T47D (cell line): ENCODE data around the gene VPS16.
"Not testable (repeated sequence)": the region's sequence is repeated elsewhere in the genome, so short reads cannot be mapped to it uniquely, and the experiment has no call there.

Experiments used
- DNase-seq, 2 experiments: peaks; one replicate each; pipeline versions ENCODE4 v3.0.0 to v3.0.0-alpha.2; 2011 to 2012; ENCODE audit warnings: low read depth in 1 of 2, low spot score in 1 of 2
- JUND ChIP-seq: IDR thresholded peaks from 2 replicates; pipeline ENCODE4 v1.6.1; 2012; ENCODE audit warnings: low read depth
- in situ Hi-C: cut with HindIII; loops from 2 replicates; pipeline ENCODE4 v1.10.0; 2016; ENCODE audit warnings: low sequenced_read_pairs, low pct_unique_long_range_greater_than_20kb

Gene VPS16

DNA sequence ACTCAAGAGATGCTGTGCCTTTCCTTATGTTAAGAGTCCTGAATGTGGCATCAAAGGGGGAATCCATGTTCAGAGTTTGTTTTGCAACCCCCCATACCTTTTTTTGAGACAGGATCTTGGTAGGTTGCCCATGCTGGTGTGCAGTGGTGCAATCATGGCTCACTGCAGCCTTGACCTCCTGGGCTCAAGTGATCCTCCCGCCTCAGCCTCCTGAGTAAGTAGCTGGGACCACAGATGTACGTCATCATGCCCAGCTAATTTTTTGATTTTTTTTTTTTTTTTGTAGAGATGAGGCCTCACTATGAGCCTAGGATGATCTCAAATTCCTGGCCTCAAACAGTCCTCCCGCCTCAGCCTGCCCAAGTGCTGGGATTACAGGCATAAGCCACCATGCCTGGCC, 49.3 kb downstream of the VPS16 start:
- no peak for DNase-seq
- in situ Hi-C loops, result no loop called here
- TF ChIP-seq JUND, result no peak

DNA sequence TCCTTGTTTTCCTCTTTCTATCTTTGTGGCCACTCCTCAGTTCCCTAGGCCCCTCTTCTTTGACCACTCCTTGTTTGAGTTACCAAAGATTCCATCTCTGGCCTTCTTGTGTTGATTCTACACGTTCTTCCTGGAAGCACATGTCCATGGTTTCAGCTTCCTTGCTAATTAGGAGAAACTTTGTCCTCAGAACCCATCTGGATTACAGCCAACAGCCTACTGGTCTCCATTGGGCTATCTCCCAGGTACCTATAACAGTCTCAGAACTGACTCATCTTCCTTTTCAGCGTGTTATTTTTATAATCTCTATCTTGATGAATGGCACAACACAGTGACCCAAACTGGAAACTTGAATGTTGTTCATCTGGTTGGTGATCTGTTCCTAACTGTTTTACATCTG, 50.2 kb downstream of the VPS16 start:
- no peak for TF ChIP-seq JUND
- in situ Hi-C loops, result no loop called here
- DNase-seq, result peak in 1 of 2 experiments; percentile 28

DNA sequence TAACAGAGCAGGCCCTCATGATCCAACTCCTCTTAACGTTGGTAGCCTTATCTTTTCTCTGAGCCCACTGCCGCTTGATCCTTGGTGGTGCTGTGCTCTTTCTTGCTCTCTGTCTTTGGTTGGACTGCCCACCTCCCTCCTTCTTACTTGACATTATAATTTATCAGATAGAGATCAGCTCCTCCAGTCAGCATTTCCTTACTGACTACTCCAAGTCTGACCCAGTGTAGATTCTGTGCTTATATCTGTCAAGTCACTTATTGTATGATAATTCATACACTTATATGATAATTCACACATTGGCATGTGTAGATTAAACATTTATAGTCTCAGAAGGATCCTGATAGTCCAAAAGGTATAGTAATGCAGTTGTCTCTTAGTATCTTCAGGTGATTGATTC, 50.8 kb downstream of the VPS16 start:
- in situ Hi-C loops, result no loop called here
- TF ChIP-seq JUND, result no peak
- no peak for DNase-seq

DNA sequence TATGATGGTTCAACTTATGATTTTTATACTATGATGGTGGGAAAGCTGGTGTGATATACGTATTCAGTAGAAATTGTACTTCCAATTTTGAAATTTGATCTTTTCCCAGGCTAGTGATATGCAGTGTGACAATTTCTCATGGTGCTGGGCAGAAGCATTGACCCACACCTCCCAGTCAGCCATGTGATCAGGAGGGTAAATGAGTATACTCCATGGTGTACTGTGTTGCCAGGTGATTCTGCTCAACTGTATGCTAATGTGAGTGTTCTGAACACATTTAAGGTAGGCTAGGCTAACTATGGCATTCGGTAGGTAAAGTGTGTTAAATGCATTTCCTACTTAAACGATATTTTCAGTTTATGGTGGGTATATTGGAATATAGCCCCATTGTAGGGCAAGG, 51.8 kb downstream of the VPS16 start:
- TF ChIP-seq JUND, result no peak
- in situ Hi-C loops, result no loop called here
- DNase-seq, result no peak

DNA sequence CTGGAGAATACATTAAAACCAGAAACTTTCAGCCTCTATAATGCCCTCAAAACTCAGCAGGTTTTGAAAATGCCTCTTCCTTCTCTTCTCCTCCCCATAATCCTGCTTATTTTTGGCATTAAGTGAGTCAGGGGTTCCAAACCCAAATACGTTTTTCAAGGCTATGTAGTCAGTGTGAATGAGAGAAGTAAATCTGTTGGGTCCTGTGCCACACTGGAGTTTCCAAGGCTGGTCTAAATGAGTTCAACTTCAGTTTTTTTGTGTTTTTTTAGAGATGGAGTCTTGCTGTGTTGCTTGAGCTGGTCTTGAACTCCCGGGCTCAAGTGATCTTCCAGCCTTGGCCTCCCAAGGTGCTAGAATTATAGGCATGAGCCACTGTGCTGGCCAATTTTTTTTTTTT, 53.7 kb downstream of the VPS16 start:
- TF ChIP-seq JUND, result no peak
- no peak for DNase-seq
- in situ Hi-C loops, result no loop called here

DNA sequence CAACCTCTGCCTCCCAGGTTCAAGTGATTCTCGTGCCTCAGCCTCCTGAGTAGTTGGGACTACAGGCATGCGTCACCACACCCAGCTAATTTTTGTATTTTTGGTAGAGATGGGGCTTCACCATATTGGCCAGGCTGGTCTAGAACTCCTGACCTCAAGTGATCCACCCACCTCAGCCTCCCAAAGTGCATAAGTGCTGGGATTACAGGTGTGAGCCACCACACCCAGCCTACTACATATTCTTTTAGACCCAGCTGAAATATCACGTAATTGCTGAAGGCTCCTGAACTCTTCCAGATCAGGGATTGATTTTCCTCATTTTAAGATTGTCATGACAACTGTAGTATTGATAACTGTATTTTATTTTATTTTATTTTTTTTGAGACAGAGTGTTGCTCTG, 54.6 kb downstream of the VPS16 start:
- DNase-seq, result not testable (repeated sequence)

DNA sequence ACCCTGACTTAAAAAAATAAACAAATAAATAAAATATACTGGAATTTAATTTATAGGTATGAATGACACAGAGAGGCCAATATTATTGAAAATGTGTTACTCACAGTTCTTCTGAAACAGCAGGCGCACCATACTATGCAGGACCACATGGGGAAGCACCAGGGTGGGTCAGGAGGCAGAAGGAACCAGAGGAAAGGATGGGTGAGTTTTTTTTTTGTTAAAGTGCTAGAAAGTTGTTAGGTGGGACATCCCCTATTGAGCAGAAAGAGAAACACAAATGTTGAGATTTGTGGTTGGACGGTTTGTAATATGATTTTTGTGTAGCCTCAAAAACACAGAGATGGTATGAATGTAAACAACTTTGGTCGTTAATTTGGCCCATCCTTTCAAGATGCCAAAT, 58.7 kb downstream of the VPS16 start:
- in situ Hi-C loops, result no loop called here
- no peak for DNase-seq
- no peak for TF ChIP-seq JUND

More for the DNA sequence above, 54.6 kb downstream of the VPS16 start:
- in situ Hi-C loops, result not testable (repeated sequence)

DNA sequence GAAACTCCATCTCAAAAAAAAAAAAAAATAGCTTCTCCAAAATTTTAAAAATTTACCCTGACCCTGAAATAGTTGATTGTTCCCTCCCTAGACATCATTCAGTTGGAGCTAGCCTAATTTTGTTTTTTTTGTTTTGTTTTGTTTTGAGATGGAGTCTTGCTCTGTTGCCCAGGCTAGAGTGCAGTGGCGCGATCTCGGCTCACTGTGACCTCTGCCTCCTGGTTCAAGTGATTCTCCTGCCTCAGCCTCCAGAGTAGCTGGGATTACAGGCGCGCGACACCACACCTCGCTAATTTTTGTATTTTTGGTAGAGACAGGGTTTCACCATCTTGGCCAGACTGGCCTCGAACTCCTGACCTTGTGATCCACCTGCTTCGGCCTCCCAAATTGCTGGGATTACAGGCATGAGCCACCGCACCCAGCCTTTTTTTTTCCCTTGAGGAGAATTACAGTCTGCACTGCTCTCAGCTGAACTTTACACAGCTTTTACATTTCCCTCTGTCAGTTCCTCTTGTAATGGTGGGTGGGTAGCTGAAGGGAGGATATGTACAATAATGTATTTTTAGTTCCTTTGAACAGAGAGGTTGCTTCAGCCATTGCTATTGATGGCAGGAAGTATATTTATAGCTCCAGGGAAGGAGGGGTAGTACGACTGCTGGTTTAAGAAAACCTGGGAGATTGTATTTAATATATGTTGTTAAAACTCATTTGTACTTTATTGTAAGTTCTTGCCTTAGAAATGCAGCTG, 60.5 kb downstream of the VPS16 start:
- TF ChIP-seq JUND, result no peak
- no peak for DNase-seq
- in situ Hi-C loops, result no loop called here

DNA sequence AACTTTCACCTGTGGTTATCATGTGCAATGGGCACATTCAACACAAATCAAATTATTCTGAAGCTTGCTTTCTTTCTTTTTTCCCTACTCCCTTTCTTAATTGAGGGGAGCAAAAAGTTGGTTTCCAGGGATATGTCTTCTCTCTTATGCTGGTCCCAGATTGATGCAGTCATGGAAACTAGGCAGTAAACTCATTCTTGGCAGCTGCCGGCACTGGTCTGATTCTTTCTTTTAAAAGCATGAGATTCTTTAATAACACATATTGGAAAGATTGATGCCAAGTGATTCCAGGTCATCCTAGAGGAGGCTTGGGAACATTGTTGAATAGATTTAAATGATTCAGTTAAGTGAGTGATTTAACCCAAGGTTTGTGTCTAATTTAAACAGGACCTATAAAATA, 61.7 kb downstream of the VPS16 start:
- no peak for TF ChIP-seq JUND
- in situ Hi-C loops, result no loop called here
- DNase-seq, result no peak

DNA sequence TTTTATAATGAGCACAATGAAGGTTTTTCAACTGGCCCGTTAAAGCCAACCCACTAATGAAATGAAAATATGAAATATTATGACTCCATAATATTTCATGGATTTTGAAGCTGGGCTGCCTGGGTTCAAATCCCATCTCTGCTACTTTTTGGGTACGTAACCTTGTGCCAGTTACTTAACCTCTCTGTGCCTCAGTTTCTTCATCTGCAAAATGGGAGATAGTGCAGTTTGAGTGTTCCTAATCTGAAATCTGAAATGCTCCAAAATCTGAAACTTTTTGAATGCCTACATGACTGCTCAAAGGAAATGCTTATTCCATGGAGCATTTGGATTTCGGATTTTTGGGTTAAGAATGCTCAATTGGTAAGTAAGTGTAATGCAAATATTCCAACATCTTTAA, 62.3 kb downstream of the VPS16 start:
- TF ChIP-seq JUND, result no peak
- no peak for DNase-seq
- in situ Hi-C loops, result no loop called here

DNA sequence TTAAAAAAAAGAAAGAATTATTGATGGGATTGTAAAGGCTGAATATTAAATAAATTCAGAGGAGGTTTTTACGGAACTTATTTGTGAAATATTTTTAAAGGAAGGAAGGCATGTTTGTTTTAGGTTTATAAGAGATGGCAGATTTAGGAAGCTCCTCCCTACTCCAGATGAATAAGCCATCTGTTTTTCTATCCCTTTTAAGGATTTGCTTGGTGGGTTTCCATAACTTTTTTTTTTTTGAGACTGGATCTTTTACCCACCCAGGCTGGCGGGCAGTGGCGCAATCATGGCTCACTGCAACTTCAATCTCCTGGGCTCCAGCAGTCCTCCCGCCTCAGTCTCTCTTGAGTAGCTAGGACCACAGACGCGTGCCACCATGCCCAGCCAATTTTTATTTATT, 63.1 kb downstream of the VPS16 start:
- in situ Hi-C loops, result no loop called here
- DNase-seq, result no peak
- no peak for TF ChIP-seq JUND

DNA sequence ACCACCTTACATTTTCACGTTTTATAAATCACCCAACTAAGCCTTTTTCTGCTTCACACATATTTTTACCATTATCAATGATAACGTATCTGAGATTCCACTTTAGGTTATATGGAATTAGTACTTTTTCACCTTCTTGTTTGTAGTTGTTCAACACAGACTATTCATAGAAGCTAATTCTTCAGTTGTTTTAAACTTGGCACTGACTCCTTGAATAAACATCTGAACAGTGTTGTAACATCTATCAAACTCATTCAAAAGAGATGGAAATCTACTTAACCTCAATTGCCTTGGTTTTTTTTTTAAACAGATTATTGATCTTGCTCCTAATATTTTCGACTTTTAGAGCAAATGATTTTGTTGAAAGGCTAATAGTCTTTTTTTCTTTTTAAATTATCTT, 67.0 kb downstream of the VPS16 start:
- in situ Hi-C loops, result no loop called here
- TF ChIP-seq JUND, result no peak
- no peak for DNase-seq

DNA sequence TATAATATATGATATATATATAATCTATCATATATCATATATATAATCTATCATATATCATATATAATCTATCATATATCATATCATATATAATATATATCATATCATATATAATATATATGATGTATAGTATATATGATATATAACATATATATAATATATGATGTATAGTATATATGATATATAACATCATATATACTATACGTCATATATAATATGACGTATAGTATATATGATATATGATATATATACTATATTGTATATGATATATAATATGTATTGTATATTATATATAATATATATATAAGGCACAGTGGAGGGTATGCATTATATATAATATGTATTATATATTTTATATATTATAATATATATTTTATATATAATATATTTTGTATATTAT, 69.4 kb downstream of the VPS16 start:
- in situ Hi-C loops, result no loop called here
- DNase-seq, result no peak
- TF ChIP-seq JUND, result no peak

DNA sequence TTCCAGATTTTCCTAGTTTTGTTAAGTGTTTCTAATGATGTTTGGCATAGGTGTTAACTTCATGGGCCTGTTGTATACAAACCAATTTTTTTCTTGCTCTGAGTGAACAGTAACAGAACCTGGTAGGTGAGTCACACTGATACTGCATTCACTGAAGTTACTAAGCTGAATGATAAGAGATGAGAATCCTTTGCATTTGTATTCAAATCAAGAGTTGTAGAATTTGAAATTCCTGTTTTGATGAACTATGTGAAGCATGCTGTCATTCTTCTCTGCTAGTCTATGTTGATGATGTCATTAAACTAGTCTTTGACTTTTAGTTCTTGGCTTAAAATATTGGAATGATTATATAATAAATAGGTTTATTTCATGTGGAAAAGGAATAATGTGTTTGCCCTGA, 70.7 kb downstream of the VPS16 start:
- TF ChIP-seq JUND, result no peak
- no peak for DNase-seq
- in situ Hi-C loops, result no loop called here

DNA sequence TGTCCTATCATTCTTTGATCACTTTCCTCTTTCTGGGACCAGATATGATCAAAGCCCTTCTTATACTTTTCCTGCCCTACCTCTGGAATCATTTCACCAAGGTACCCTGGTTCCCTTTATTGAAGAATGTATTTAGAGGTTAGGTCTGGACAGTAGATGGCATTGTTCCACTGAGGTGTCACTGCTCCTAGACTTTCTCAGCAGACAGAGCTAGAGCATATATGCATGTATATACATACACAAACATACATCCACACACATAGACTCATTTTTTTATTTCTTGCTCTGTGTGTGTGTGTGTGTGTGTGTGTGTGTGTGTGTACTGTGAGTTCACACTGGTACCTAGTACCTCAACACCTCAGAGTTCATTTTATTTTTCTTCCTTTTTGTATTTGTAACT, 73.6 kb downstream of the VPS16 start:
- peak in 1 of 2 experiments; percentile 67 for DNase-seq
- TF ChIP-seq JUND, result no peak
- in situ Hi-C loops, result no loop called here
